Measurements from ENCODE around the gene LRIT3. TPM values are rescaled to one million over a fixed set of nuclear protein-coding genes. Genes with fewer than 3 reads are reported as not detected.

The LRIT3 gene
- total RNA-seq, 6 experiments from 2014 or later = 0.05 TPM; not detected in 5

- H3K9me3 Mint-ChIP-seq = no peaks in the 10 kb centered on the region
- H3K27ac Mint-ChIP-seq = peak overlapping the region; percentile 36
- H3K27me3 Mint-ChIP-seq (ENCODE audit: insufficient read depth) = peaks cover 2% of the 10 kb centered on the region; the same call in 1 of the 2 replicates
- TF ChIP-seq, protein P1, sequence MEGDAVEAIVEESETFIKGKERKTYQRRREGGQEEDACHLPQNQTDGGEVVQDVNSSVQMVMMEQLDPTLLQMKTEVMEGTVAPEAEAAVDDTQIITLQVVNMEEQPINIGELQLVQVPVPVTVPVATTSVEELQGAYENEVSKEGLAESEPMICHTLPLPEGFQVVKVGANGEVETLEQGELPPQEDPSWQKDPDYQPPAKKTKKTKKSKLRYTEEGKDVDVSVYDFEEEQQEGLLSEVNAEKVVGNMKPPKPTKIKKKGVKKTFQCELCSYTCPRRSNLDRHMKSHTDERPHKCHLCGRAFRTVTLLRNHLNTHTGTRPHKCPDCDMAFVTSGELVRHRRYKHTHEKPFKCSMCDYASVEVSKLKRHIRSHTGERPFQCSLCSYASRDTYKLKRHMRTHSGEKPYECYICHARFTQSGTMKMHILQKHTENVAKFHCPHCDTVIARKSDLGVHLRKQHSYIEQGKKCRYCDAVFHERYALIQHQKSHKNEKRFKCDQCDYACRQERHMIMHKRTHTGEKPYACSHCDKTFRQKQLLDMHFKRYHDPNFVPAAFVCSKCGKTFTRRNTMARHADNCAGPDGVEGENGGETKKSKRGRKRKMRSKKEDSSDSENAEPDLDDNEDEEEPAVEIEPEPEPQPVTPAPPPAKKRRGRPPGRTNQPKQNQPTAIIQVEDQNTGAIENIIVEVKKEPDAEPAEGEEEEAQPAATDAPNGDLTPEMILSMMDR (IDR thresholded peaks at IDR 0.05) = no peak
- H3K4me3 Mint-ChIP-seq = peak overlapping the region; percentile 98
- no peak for DNase-seq
- H3K36me3 Mint-ChIP-seq (ENCODE audit: low read depth) = peaks cover 34% of the 10 kb centered on the region
- peaks cover 44% of the 10 kb centered on the region for H3K4me1 Mint-ChIP-seq (ENCODE audit: low read depth)
Measured at GRCh38 chr4:109816894-109817293, 31.0 kb upstream of the LRIT3 start.

DNA sequence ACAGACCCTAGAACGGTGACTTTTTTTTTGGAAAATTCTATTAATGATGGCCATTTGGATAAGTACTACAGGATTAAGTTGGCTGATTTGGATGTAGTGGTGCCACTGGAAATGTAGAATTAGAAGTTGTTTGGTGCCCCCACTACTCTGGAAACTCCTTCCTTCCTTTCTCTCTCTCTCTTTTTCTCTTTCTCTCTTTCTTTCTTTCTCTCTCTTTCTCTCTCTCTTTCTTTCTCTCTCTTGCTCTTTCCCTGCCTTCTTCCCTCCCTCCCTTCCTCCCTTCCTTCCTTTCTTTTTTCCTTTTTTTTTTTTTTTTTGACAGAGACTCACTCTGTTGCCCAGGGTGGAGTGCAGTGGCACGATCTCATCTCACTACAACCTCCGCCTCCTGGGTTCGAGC lies 29.6 kb upstream of the LRIT3 start:
- no peak overlapping the region for H3K4me3 Mint-ChIP-seq
- no peak overlapping the region for H3K27ac Mint-ChIP-seq
- no peak for DNase-seq
- TF ChIP-seq, protein P1 (IDR thresholded peaks at IDR 0.05) = no peak
- H3K9me3 Mint-ChIP-seq = no peaks in the 10 kb centered on the region
- H3K27me3 Mint-ChIP-seq (ENCODE audit: insufficient read depth) = peaks cover 2% of the 10 kb centered on the region; the same call in 1 of the 2 replicates
- peaks cover 40% of the 10 kb centered on the region for H3K36me3 Mint-ChIP-seq (ENCODE audit: low read depth)
- peaks cover 44% of the 10 kb centered on the region for H3K4me1 Mint-ChIP-seq (ENCODE audit: low read depth)

DNA sequence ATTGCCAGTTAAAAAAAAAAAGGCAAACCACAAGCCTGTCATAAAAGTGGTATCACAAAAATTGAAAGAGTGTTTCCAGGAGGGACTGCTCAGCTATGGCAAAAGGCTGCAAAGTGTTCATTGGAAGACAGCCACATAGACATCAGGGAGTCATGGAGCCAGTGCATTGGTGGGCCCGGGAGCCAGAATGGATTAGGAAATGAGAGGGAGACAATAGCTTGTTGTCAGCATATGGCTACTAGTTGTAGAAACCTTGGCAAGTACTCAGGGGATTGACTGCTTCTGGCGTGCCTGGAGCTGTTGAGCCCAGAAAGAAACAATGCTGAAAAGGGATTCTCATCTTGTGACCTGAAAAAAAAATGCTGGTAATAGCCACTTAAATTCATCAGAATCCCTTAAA lies 27.3 kb upstream of the LRIT3 start:
- TF ChIP-seq, protein P1 (IDR thresholded peaks at IDR 0.05) = no peak
- Mint-ChIP-seq H3K36me3 (ENCODE audit: low read depth) (peaks cover 41% of the 10 kb centered on the region), H3K4me1 (ENCODE audit: low read depth) (peaks cover 44% of the 10 kb centered on the region), H3K27me3 (ENCODE audit: insufficient read depth) (peaks cover 2% of the 10 kb centered on the region; the same call in 1 of the 2 replicates), H3K9me3 (no peaks in the 10 kb centered on the region), H3K27ac (no peak overlapping the region; the same call in 1 of the 2 replicates), H3K4me3 (no peak overlapping the region)
- no peak for DNase-seq

DNA sequence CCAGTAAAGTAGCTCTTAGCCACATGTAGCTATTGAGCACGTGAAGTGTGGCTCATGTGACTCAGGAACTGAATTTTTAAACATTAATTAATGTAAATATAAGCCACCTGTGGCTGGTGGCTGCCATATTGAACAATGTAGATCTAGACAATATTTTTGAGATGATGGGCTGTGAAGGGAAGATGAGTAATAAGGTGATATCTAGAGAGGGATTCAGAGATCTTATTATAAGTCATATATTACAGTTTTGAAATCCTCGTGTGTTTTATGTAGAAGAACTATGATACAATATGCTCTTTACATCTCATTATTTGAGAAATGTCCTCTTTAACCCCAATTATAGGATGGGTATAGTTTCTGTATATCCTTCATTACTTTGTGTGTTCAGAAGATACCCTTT lies 26.7 kb upstream of the LRIT3 start:
- no peak overlapping the region for H3K4me3 Mint-ChIP-seq
- H3K9me3 Mint-ChIP-seq = no peaks in the 10 kb centered on the region
- peak overlapping the region; percentile 32 for H3K27ac Mint-ChIP-seq
- TF ChIP-seq, protein P1 (IDR thresholded peaks at IDR 0.05) = no peak
- H3K36me3 Mint-ChIP-seq (ENCODE audit: low read depth) = peaks cover 35% of the 10 kb centered on the region
- no peak for DNase-seq
- H3K27me3 Mint-ChIP-seq (ENCODE audit: insufficient read depth) = no peaks in the 10 kb centered on the region; the same call in 1 of the 2 replicates
- peaks cover 38% of the 10 kb centered on the region for H3K4me1 Mint-ChIP-seq (ENCODE audit: low read depth)

DNA sequence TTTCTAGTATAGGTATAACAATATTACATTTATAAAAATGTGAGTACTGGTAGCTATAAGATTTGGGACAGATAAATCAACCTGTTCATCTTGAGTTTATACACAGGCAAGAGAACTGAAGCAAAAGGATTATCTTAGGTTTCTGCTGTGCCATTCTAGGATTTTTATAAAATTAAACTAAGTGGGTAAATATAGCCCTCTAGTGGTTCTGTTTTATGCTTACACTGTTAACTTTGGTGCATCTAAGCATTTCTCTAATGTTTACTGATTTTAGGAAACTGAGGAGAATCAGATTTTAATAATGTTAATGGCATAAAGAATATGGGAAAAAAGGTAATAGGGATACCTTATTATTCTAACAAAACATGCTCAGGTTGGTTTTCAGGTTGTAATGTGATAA lies 21.2 kb upstream of the LRIT3 start:
- Mint-ChIP-seq H3K36me3 (ENCODE audit: low read depth) (0 out of 2 replicates have a peak, but pooled peaks cover 8% of the 10 kb centered on the region), H3K27ac (no peak overlapping the region), H3K27me3 (ENCODE audit: insufficient read depth) (no peaks in the 10 kb centered on the region; the same call in 1 of the 2 replicates), H3K4me3 (no peak overlapping the region), H3K4me1 (ENCODE audit: low read depth) (no peaks in the 10 kb centered on the region), H3K9me3 (no peaks in the 10 kb centered on the region)
- DNase-seq = peak; percentile 23
- TF ChIP-seq, protein P1 (IDR thresholded peaks at IDR 0.05) = peak; percentile 82

Measured in HFFc6 (cell line).